IMR-90 (cell line): ENCODE data around the gene URI1. TPM values are rescaled to one million over a fixed set of nuclear protein-coding genes. Genes with fewer than 3 reads are reported as not detected.

Experiments used
- ATAC-seq: fragments of 200-7000 bp; cut with Tn5 transposase; 2 replicates; pipeline ENCODE4 v1.9.1; 2020; ENCODE audit warnings: low read depth, mild to moderate bottlenecking, moderate library complexity
- BruUV-seq: library from RNA; stranded (reverse); fragments of 400-500 nt; replicated peaks from 2 replicates; lab custom pipeline; 2021; lab: Mats Ljungman, UMichigan
- CTCF ChIA-PET: fragments of 300-600 bp; formaldehyde crosslinking; extraction: SDS; loops from one replicate; lab custom pipeline; 2021; ENCODE audit warnings: antibody characterized with exemption; lab: Yijun Ruan, JAX
- POLR2A ChIA-PET: fragments of 300-600 bp; sonication (Branson Sonifier 250); formaldehyde crosslinking; loops from one replicate; lab custom pipeline; 2022; ENCODE audit warnings: antibody characterized with exemption; ENCODE audit not compliant: unreplicated experiment; lab: Charles Lee
- DNase-seq: peaks from one replicate; pipeline ENCODE4 v3.0.0; 2013
- H2AFZ ChIP-seq: replicated peaks from 2 replicates; pipeline ENCODE3; 2013; ENCODE audit warnings: low read length, mild to moderate bottlenecking; ENCODE audit not compliant: poor library complexity
- H2AK5ac ChIP-seq: 2 replicates; pipeline ENCODE4 v1.6.1; 2013; ENCODE audit warnings: low read depth, low read length, inconsistent platforms
- H2AK9ac ChIP-seq: replicated peaks from 2 replicates; pipeline ENCODE3; 2013; ENCODE audit warnings: mild to moderate bottlenecking, low read depth, low read length, moderate library complexity; ENCODE audit not compliant: poor library complexity
- H2BK120ac ChIP-seq: 2 replicates; pipeline ENCODE4 v1.6.1; 2013; ENCODE audit warnings: low read depth, low read length, inconsistent platforms
- H2BK15ac ChIP-seq: 3 replicates; pipeline ENCODE4 v1.6.1; 2013; ENCODE audit warnings: low read depth, low read length, inconsistent platforms
- H2BK20ac ChIP-seq: 2 replicates; pipeline ENCODE4 v1.6.1; 2013; ENCODE audit warnings: low read depth, mild to moderate bottlenecking, inconsistent platforms, low read length, moderate library complexity
- H2BK5ac ChIP-seq: 2 replicates; pipeline ENCODE4 v1.6.1; 2013; ENCODE audit warnings: mild to moderate bottlenecking, low read depth, low read length, inconsistent platforms; ENCODE audit not compliant: poor library complexity, severe bottlenecking
- H3K14ac ChIP-seq: replicated peaks from 2 replicates; pipeline ENCODE4 v1.6.1; 2013; ENCODE audit warnings: low read depth, low read length, inconsistent platforms
- H3K18ac ChIP-seq: 2 replicates; pipeline ENCODE4 v1.6.1; 2013; ENCODE audit warnings: low read depth, low read length, control low read depth
- H3K23ac ChIP-seq: 2 replicates; pipeline ENCODE4 v1.6.1; 2013; ENCODE audit warnings: low read depth, low read length, inconsistent platforms
- H3K27ac ChIP-seq: 2 replicates; pipeline ENCODE4 v1.5.1; 2013; ENCODE audit warnings: mild to moderate bottlenecking, control low read depth, low read length; ENCODE audit not compliant: insufficient read depth
- H3K27me3 ChIP-seq: 2 replicates; pipeline ENCODE4 v1.6.1; 2013; ENCODE audit warnings: low read length; ENCODE audit not compliant: control insufficient read depth, insufficient read depth
- H3K36me3 ChIP-seq: 2 replicates; pipeline ENCODE4 v1.6.1; 2013; ENCODE audit warnings: low read length, mixed read lengths; ENCODE audit not compliant: control insufficient read depth, insufficient read depth
- H3K4ac ChIP-seq: 2 replicates; pipeline ENCODE4 v1.6.1; 2013; ENCODE audit warnings: low read depth, low read length, inconsistent platforms
- H3K4me1 ChIP-seq: 2 replicates; pipeline ENCODE4 v1.6.1; 2013; ENCODE audit warnings: low read length, mixed read lengths; ENCODE audit not compliant: control insufficient read depth, insufficient read depth
- H3K4me2 ChIP-seq: 2 replicates; pipeline ENCODE4 v1.6.1; 2013; ENCODE audit warnings: low read depth, mild to moderate bottlenecking, control low read depth, low read length, moderate library complexity
- H3K4me3 ChIP-seq: 2 replicates; pipeline ENCODE4 v1.5.1; 2013; ENCODE audit warnings: low read depth, mild to moderate bottlenecking, control low read depth, low read length, moderate library complexity; ENCODE audit not compliant: insufficient read depth
- H3K56ac ChIP-seq: 2 replicates; pipeline ENCODE4 v1.6.1; 2013; ENCODE audit warnings: low read length, inconsistent platforms; ENCODE audit not compliant: insufficient read depth; ENCODE audit errors: extremely low read depth
- H3K79me1 ChIP-seq, 2 experiments: 2 replicates each; pipeline ENCODE4 v1.6.1; 2013; ENCODE audit warnings: low read length in 2 of 2, inconsistent platforms in 1 of 2, low read depth in 1 of 2
- H3K9ac ChIP-seq: 2 replicates; pipeline ENCODE4 v1.6.1; 2013; ENCODE audit warnings: low read depth, low read length, control low read depth
- H3K9me1 ChIP-seq: 2 replicates; pipeline ENCODE4 v1.6.1; 2013; ENCODE audit warnings: low read length, inconsistent platforms; ENCODE audit not compliant: insufficient read depth
- H3K9me3 ChIP-seq: 2 replicates; pipeline ENCODE4 v1.6.1; 2013; ENCODE audit warnings: low read length; ENCODE audit not compliant: control insufficient read depth, insufficient read depth
- H4K20me1 ChIP-seq: 2 replicates; pipeline ENCODE4 v1.6.1; 2013; ENCODE audit warnings: low read length, inconsistent platforms; ENCODE audit not compliant: insufficient read depth
- H4K5ac ChIP-seq: 2 replicates; pipeline ENCODE4 v1.6.1; 2013; ENCODE audit warnings: mild to moderate bottlenecking, low read depth, low read length, control low read depth
- H4K8ac ChIP-seq, 2 experiments: 2 replicates each; pipeline ENCODE4 v1.6.1; 2013; ENCODE audit warnings: low read depth in 2 of 2, low read length in 2 of 2, control low read depth in 1 of 2, inconsistent platforms in 1 of 2
- H4K91ac ChIP-seq: 2 replicates; pipeline ENCODE4 v1.6.1; 2013; ENCODE audit warnings: low read depth, low read length, inconsistent platforms; ENCODE audit not compliant: insufficient read depth
- RFX5 ChIP-seq: IDR thresholded peaks from 2 replicates; pipeline ENCODE4 v1.8.0; 2012; ENCODE audit warnings: low read depth, mild to moderate bottlenecking, low read length, moderate library complexity
- WGBS, 2 experiments: methylation state at CpG; one replicate each; pipeline versions ENCODE4 v1.1.5 to v1.1.7; 2013; ENCODE audit warnings: missing lambda C conversion rate in 2 of 2; ENCODE audit not compliant: insufficient read length in 1 of 2; ENCODE audit errors: extremely low coverage in 2 of 2; 5-methylcytosine and 5-hydroxymethylcytosine counted together
- dilution Hi-C: fragments of 300-500 bp; cut with HindIII; formaldehyde crosslinking; loops from one replicate; pipeline ENCODE4 v1.14.3; 2018; ENCODE audit warnings: low sequenced_read_pairs; ENCODE audit not compliant: unreplicated experiment
- in situ Hi-C: fragments of 300-500 bp; cut with MboI; formaldehyde crosslinking; loops from 3 replicates; pipeline ENCODE4 v1.14.3; 2019; ENCODE audit warnings: low sequenced_read_pairs, inconsistent platforms, mixed read lengths
- intact Hi-C: fragments of 100-400 bp; cut with micrococcal nuclease; formaldehyde crosslinking; loops from 2 replicates; pipeline ENCODE4 v1.10.0; 2022
- polyA plus RNA-seq, 3 experiments: library from polyadenylated mRNA; depleted of rRNA; stranded (reverse); fragments of >200 nt; gene quantifications; 2 replicates each; pipeline ENCODE4 v1.2.3, GENCODE V29; 2012; ENCODE audit warnings: low replicate concordance in 1 of 3
- total RNA-seq: library from RNA; depleted of rRNA; stranded (reverse); fragments of >200 nt; gene quantifications from 2 replicates; pipeline ENCODE4 v1.2.3, GENCODE V29; 2012

Gene URI1
- total and polyA plus RNA-seq, 2 of the 4 experiments (the other 2 are of a cell fraction), result 43.2 to 45.3 TPM

- H2AFZ ChIP-seq, result no peak overlapping the region
- BruUV-seq, result no TSS peak
- H4K91ac ChIP-seq, result peak overlapping the region; percentile 66
- H2AK5ac ChIP-seq, result peak overlapping the region; percentile 59
- no peak overlapping the region; the same call in 1 of the 2 replicates for H3K9ac ChIP-seq
- H3K4ac ChIP-seq, result peak overlapping the region; percentile 68
- ChIA-PET POLR2A (no interaction called here), CTCF (no interaction called here)
- H3K27ac ChIP-seq, result no peak overlapping the region
- peak overlapping the region; percentile 50 for H3K14ac ChIP-seq
- no peaks in the 10 kb centered on the region for H3K36me3 ChIP-seq
- in situ Hi-C loops, result no loop called here
- H4K8ac ChIP-seq, result peak overlapping the region in 1 of 2 experiments; percentile 81; a peak in 3 of 4 replicates
- dilution Hi-C loops, result no loop called here
- DNase-seq (no peak), ATAC-seq (no peak)
- H2BK15ac ChIP-seq, result peak overlapping the region; percentile 53; the same call in 1 of the 3 replicates
- peaks cover 3% of the 10 kb centered on the region; the same call in 1 of the 2 replicates for H3K9me1 ChIP-seq
- H2BK120ac ChIP-seq, result peak overlapping the region; percentile 54; the same call in 1 of the 2 replicates
- peak overlapping the region; percentile 93; the same call in 1 of the 2 replicates for H4K5ac ChIP-seq
- H2AK9ac ChIP-seq, result no peak overlapping the region
- H3K56ac ChIP-seq, result no peak overlapping the region
- no peaks in the 10 kb centered on the region for H3K27me3 ChIP-seq
- peak overlapping the region; percentile 93 for H2BK5ac ChIP-seq
- H3K79me1 ChIP-seq, result peaks cover 29 to 44% of the 10 kb centered on the region in 2 experiments
- peaks cover 25% of the 10 kb centered on the region for H3K4me1 ChIP-seq
- H3K4me3 ChIP-seq, result no peak overlapping the region
- H4K20me1 ChIP-seq, result peaks cover 31% of the 10 kb centered on the region
- peak overlapping the region; percentile 79; the same call in 1 of the 2 replicates for H3K4me2 ChIP-seq
- H2BK20ac ChIP-seq, result peak overlapping the region; percentile 78; the same call in 1 of the 2 replicates
- H3K18ac ChIP-seq, result peak overlapping the region; percentile 99
- H3K23ac ChIP-seq, result peak overlapping the region; percentile 84; the same call in 1 of the 2 replicates
- WGBS, 2 experiments, result no CpG with 5 or more reads among the region's 4 CpGs
- H3K9me3 ChIP-seq, result no peaks in the 10 kb centered on the region
- intact Hi-C loops, result no loop called here
- no peak for TF ChIP-seq RFX5
Observed at GRCh38 chr19:29963576-29963975, 21.5 kb downstream of the URI1 start.
